Testis (tissue), 2 donors: ENCODE measurements around the gene CACNA1C.

Experiments used
- CTCF ChIP-seq, 3 experiments: fragments of 450-650 bp in 2 of 3; fragments of 200-600 bp in 1 of 3; sonication (generic) in 1 of 3; IDR thresholded peaks; one replicate each; pipeline ENCODE4 v1.5.1; 2016 to 2019; ENCODE audit warnings: antibody characterized with exemption in 3 of 3, mild to moderate bottlenecking in 2 of 3, moderate library complexity in 1 of 3
- POLR2A ChIP-seq: fragments of 450-650 bp; IDR thresholded peaks from one replicate; pipeline ENCODE4 v1.6.1; 2017; ENCODE audit warnings: antibody characterized with exemption, mild to moderate bottlenecking, moderate library complexity

- TF ChIP-seq CTCF (IDR thresholded peaks at IDR 0.05) (no peak), POLR2A (no peak)
Measured at GRCh38 chr12:2165927-2166326, 113.1 kb downstream of the CACNA1C start.
